GM10847 (cell line): ENCODE measurements around the gene CAD.

Source experiments
- POLR2A ChIP-seq: IDR thresholded peaks from 2 replicates; pipeline ENCODE4 v1.6.1; 2011; ENCODE audit not compliant: insufficient read length; ENCODE audit errors: extremely low read depth

CAD gene

DNA sequence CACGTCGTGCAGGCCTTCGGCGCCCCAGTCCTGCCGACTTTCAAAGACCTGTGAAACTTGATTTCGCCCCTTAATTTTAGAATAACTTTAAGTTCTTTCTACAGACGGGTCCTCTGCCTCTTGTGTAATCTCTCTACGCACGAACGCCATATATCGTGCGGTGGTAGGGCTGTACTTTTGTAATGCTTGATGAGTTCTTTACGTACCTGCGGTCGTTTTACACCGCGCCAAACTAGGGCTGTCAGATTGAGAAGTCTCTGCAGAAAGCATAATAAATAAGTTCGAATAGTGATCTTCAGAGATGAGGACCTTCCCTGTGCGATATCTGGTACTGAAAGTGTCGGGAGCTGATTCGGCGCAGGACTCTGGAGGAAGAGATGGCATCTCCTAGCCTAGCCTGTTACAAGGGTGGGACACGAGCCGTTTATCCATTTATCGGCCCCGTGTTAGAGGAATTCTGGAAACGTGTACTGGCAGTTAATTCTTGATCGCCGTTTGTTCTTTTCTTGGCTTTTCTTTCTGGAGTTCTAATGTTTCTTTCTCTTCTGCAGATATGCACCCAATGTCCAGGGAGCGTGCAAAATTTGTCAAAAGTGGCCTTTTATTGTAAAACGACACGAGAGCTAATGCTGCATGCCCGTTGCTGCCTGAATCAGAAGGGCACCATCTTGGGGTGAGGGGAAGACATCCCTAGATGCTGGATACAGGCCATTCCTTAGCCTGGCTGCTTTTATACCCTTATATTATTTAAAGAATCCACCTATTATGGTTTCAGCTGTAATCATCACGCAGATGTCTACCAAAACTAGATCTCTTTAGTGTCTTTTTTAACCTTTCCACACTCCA is 4.3 kb upstream of the CAD start:
- TF ChIP-seq POLR2A = no peak

- no peak for TF ChIP-seq POLR2A
Observed at GRCh38 chr2:27214941-27215340, 2.2 kb upstream of the CAD start.

DNA sequence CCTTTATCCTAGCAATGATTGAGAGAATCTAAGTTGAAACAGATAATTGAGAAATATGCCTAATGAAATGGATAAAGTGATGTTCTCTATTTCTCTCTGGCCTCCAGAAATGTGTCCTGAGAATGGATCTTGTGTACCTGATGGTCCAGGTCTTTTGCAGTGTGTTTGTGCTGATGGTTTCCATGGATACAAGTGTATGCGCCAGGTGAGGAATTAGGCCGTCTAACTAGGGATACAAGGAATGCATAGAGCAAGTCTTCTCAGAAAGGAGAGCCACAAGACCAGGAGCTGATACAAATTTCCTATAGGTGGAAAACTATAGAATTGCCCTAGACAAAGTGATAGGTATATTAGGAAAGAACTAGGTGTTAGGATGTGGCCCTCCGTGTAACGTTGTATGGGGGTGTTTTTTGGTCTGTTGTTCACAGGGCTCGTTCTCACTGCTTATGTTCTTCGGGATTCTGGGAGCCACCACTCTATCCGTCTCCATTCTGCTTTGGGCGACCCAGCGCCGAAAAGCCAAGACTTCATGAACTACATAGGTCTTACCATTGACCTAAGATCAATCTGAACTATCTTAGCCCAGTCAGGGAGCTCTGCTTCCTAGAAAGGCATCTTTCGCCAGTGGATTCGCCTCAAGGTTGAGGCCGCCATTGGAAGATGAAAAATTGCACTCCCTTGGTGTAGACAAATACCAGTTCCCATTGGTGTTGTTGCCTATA is 592 bp upstream of the CAD start:
- no peak for TF ChIP-seq POLR2A

DNA sequence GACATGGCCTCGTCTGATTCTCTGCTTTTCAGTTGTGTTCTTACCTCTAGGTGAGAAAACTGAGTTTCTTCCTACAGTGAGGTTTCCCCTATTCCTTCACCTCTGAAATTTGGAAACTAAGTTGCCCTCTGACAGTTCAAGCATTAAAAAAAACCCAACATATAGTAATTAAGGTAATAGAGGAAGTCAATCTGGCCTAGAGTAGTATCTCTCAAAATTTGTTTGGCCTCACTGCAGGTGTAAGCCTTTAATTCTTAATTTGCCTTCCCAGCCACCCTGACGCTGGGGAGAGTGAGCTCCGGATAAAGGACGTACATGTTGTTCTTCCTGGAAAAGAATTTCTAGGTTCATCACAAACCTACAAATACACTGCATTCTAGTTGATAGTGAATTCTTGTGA is 1.4 kb downstream of the CAD start:
- no peak for TF ChIP-seq POLR2A

DNA sequence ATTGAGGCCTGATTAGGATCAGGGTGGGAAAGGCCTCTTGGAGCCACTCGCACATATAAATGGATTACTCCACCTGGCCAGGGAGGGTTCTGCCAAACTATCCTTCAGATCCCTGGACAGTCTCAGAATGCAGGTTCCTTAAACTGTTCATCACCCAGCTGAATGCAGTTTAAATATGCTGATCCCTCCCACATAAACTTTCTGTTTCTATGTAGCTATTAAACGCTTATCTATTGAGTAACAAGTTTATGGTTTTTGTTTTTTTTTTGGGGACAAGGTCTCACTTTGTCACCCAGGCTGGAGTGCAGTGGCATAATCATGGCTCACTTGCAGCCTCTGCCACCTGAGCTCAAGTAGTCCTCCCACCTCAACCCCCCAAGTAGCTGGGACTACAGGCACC is 1.9 kb downstream of the CAD start:
- TF ChIP-seq POLR2A = no peak

DNA sequence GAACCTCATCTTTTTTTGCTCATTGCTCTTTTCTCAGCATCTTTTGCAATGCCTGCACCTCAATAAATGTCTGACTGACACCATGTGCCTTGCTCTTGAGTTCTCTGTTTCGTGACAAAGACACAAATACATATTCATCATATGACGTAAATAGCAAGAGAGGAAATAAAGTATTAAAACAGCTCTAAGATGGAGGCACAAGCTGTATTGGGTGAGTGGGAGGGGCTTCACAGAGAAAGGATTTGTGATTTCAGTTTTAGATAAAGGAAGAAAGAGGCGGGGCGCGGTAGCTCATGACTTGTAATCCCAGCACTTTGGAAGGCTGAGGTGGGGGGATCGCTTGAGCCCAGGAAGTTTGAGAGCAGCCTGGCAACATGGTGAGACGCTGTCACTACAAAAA is 2.9 kb downstream of the CAD start:
- TF ChIP-seq POLR2A = no peak

DNA sequence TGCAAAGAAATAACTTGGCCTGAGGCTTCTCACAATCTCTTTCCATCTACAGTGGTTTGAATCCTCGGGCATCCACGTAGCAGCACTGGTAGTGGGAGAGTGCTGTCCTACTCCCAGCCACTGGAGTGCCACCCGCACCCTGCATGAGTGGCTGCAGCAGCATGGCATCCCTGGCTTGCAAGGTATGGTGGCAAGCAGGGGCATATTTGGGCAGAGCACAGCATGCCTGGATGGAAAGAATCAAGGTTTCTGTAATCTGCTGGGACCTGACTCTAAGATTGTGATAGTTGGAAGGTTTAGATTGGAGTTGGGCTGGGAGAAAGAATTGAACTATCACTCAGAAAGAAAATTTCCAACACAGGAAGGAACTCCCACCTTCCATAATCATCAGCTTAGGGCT is 4.0 kb downstream of the CAD start:
- no peak for TF ChIP-seq POLR2A

- TF ChIP-seq POLR2A = no peak
Observed at GRCh38 chr2:27222407-27222806, 5.2 kb downstream of the CAD start.

DNA sequence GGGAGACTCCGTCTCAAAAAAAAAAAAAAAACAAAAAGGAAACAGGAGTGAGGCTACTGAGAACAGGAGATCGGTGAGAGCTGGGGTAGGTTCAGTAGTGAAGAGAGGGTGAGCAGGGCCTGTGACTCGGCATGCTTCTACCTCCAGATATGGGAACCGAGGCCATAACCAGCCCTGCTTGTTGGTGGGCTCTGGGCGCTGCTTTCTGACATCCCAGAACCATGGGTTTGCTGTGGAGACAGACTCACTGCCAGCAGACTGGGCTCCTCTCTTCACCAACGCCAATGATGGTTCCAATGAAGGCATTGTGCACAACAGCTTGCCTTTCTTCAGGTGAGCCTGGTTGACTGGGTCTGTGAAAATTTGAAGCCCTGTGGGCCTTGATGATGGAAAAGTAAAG is 6.2 kb downstream of the CAD start:
- TF ChIP-seq POLR2A = no peak

GRCh38 chr2:27225526-27225925 is 8.4 kb downstream of the CAD start:
- no peak for TF ChIP-seq POLR2A

DNA sequence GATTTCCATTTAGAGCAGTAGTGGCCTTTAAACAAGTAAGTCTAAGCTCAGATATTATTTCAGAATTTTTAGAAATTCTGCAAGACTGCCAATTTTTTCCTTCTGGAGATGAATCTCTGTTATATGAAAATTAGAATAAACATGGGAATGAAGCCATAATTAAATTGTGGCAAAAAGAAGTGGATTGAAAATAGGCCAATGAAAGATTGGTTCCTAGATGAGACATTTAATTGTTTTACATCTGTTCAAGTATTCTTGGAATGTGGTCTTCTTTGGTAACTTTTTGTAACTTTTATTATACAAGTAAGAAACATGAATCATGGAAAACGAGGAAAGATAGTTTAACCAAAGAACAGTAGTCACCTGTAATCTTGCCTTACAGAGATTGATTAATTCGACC is 10.3 kb downstream of the CAD start:
- TF ChIP-seq POLR2A = no peak

GRCh38 chr2:27231921-27232320 is 14.8 kb downstream of the CAD start:
- no peak for TF ChIP-seq POLR2A

DNA sequence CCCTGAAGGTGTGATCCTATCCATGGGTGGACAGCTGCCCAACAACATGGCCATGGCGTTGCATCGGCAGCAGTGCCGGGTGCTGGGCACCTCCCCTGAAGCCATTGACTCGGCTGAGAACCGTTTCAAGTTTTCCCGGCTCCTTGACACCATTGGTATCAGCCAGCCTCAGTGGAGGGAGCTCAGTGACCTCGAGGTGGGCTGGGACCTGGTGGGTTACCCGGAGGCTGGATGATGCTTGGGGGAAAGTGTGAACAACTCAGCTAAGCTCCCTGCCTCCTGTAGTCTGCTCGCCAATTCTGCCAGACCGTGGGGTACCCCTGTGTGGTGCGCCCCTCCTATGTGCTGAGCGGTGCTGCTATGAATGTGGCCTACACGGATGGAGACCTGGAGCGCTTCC is 16.2 kb downstream of the CAD start:
- TF ChIP-seq POLR2A = no peak

- no peak for TF ChIP-seq POLR2A
Observed at GRCh38 chr2:27236136-27236535, 19.0 kb downstream of the CAD start.

GRCh38 chr2:27236626-27237025 is 19.5 kb downstream of the CAD start:
- no peak for TF ChIP-seq POLR2A

GRCh38 chr2:27237341-27237945 is 20.3 kb downstream of the CAD start:
- TF ChIP-seq POLR2A = no peak
